GM12878 (cell line): ENCODE results near the gene P3H2. TPM values are rescaled to one million over a fixed set of nuclear protein-coding genes. Genes with fewer than 3 reads are reported as not detected.

Experiments
- ATF3 ChIP-seq: IDR thresholded peaks from 2 replicates; pipeline ENCODE4 v1.6.1; 2011; ENCODE audit warnings: low read depth, mild to moderate bottlenecking, low read length, moderate library complexity, borderline replicate concordance; ENCODE audit errors: extremely low read depth
- PRDM15 ChIP-seq: fragments of 450-650 bp; formaldehyde crosslinking; IDR thresholded peaks from 2 replicates; pipeline ENCODE4 v1.4.0; 2020; ENCODE audit warnings: mild to moderate bottlenecking, moderate library complexity
- STAT3 ChIP-seq: IDR thresholded peaks from 2 replicates; pipeline ENCODE4 v1.6.1; 2011; ENCODE audit warnings: low read depth, low read length, improper control_type of control experiment
- TAF1 ChIP-seq: IDR thresholded peaks from 2 replicates; pipeline ENCODE4 v1.6.1; 2011; ENCODE audit warnings: mild to moderate bottlenecking, low read depth, low read length, borderline replicate concordance
- TCF7 ChIP-seq: IDR thresholded peaks from 2 replicates; pipeline ENCODE4 v1.6.1; 2014; ENCODE audit warnings: antibody characterized with exemption, borderline replicate concordance
- ZNF274 ChIP-seq: IDR thresholded peaks from one replicate; pipeline ENCODE4 v1.8.0; 2011; ENCODE audit not compliant: insufficient read length, insufficient read depth
- polyA plus RNA-seq, 11 experiments: library from polyadenylated mRNA; depleted of rRNA in 4 of 11; unstranded in 6 of 11; stranded (reverse) in 5 of 11; fragments of >200 nt; fragmentation: Nextera tagmentation in 4 of 11; fragmentation: Illumina TruSeq in 1 of 11; extraction: Ambion mirVana in 4 of 11; extraction: Trizol in 1 of 11; gene quantifications; 1 replicate in 1 of 11; 2 replicates in 10 of 11; pipeline versions ENCODE4 v1.2.1 to v1.2.3, GENCODE V29; 2011 to 2016; ENCODE audit warnings: inconsistent platforms in 2 of 11, missing spikeins in 2 of 11, low read depth in 1 of 11
- total RNA-seq, 4 experiments: library from RNA; depleted of rRNA in 3 of 4; stranded (reverse); fragments of >200 nt in 3 of 4; fragmentation: Illumina TruSeq in 1 of 4; extraction: Trizol in 1 of 4; gene quantifications; 2 replicates each; pipeline versions ENCODE4 v1.2.1 to v1.2.3, GENCODE V29; 2013 to 2021
- TF ChIP-seq, protein P1 (sequence below): IDR thresholded peaks from 2 replicates; pipeline ENCODE4 v1.6.1; 2012; ENCODE audit warnings: improper control_type of control experiment, low read depth, low read length; ENCODE audit not compliant: insufficient replicate concordance

The P3H2 gene
- total and polyA plus RNA-seq, 10 of the 15 experiments (the other 5 are each of a cell fraction or from before 2014, with no cell fraction given): 27.0 to 97.6 (median 83.2) TPM

- TF ChIP-seq PRDM15 (no peak), ZNF274 (no peak), STAT3 (no peak), TCF7 (no peak), TAF1 (no peak), ATF3 (no peak)
- TF ChIP-seq, protein P1, sequence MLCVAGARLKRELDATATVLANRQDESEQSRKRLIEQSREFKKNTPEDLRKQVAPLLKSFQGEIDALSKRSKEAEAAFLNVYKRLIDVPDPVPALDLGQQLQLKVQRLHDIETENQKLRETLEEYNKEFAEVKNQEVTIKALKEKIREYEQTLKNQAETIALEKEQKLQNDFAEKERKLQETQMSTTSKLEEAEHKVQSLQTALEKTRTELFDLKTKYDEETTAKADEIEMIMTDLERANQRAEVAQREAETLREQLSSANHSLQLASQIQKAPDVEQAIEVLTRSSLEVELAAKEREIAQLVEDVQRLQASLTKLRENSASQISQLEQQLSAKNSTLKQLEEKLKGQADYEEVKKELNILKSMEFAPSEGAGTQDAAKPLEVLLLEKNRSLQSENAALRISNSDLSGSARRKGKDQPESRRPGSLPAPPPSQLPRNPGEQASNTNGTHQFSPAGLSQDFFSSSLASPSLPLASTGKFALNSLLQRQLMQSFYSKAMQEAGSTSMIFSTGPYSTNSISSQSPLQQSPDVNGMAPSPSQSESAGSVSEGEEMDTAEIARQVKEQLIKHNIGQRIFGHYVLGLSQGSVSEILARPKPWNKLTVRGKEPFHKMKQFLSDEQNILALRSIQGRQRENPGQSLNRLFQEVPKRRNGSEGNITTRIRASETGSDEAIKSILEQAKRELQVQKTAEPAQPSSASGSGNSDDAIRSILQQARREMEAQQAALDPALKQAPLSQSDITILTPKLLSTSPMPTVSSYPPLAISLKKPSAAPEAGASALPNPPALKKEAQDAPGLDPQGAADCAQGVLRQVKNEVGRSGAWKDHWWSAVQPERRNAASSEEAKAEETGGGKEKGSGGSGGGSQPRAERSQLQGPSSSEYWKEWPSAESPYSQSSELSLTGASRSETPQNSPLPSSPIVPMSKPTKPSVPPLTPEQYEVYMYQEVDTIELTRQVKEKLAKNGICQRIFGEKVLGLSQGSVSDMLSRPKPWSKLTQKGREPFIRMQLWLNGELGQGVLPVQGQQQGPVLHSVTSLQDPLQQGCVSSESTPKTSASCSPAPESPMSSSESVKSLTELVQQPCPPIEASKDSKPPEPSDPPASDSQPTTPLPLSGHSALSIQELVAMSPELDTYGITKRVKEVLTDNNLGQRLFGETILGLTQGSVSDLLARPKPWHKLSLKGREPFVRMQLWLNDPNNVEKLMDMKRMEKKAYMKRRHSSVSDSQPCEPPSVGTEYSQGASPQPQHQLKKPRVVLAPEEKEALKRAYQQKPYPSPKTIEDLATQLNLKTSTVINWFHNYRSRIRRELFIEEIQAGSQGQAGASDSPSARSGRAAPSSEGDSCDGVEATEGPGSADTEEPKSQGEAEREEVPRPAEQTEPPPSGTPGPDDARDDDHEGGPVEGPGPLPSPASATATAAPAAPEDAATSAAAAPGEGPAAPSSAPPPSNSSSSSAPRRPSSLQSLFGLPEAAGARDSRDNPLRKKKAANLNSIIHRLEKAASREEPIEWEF: no peak
Measured at GRCh38 chr3:190060192-190060775, 60.4 kb downstream of the P3H2 start (continued).
